AG04449 (cell line): ENCODE data around the gene ODF2L.

Experiments
- CTCF ChIA-PET: fragments of 350-600 bp; formaldehyde crosslinking; extraction: SDS; loops from one replicate; lab custom pipeline; 2021; ENCODE audit warnings: antibody characterized with exemption; lab: Yijun Ruan, JAX
- POLR2A ChIA-PET: fragments of 400-600, 350-600 bp; formaldehyde crosslinking; extraction: SDS; loops from one replicate; lab custom pipeline; 2020; ENCODE audit warnings: antibody characterized with exemption, inconsistent platforms; lab: Yijun Ruan, JAX
- DNase-seq: peaks from one replicate; pipeline ENCODE4 v3.0.0-alpha.2; 2010; ENCODE audit warnings: low read depth, low spot score
- H3K4me3 ChIP-seq: 2 replicates; pipeline ENCODE4 v1.5.1; 2011; ENCODE audit warnings: low read depth, mild to moderate bottlenecking, control low read depth, low read length
- CTCF ChIP-seq: IDR thresholded peaks from one replicate; pipeline ENCODE4 v1.5.1; 2011; ENCODE audit warnings: mild to moderate bottlenecking, moderate library complexity, low read length, control low read depth, inconsistent platforms; ENCODE audit not compliant: insufficient read depth; ENCODE audit errors: missing control alignments

Gene ODF2L

GRCh38 chr1:86421601-86422280 is 25.6 kb upstream of the ODF2L start:
- ChIA-PET POLR2A (no interaction called here), CTCF (interaction anchor here (0.8 kb wide), 1 partner anchor 52 kb away, joined by 3 read pairs; no protein-coding TSS in a partner anchor)
- no peak for DNase-seq
- H3K4me3 ChIP-seq = no peak overlapping the region
- no peak for TF ChIP-seq CTCF

- no peak overlapping the region for H3K4me3 ChIP-seq
- ChIA-PET CTCF (interaction anchor here (0.9 to 1.3 kb wide), 4 partner anchors 54 to 88 kb away, joined by 3 to 4 read pairs (median 4); no protein-coding TSS in a partner anchor), POLR2A (no interaction called here)
- DNase-seq = no peak
- TF ChIP-seq CTCF = peak; percentile 49
These were observed 23.3 kb upstream of the ODF2L start for GRCh38 chr1:86419277-86419903.

GRCh38 chr1:86416343-86416742 is 20.2 kb upstream of the ODF2L start:
- POLR2A ChIA-PET = no interaction called here
- TF ChIP-seq CTCF = no peak
- CTCF ChIA-PET = interaction anchor here (3.2 kb wide), 1 partner anchor 9 kb away, joined by 13 read pairs; the partner anchor contains the start of gene CLCA2
- no peak overlapping the region for H3K4me3 ChIP-seq
- DNase-seq = no peak

GRCh38 chr1:86410879-86411278 is 14.8 kb upstream of the ODF2L start:
- no peak for DNase-seq
- H3K4me3 ChIP-seq = no peak overlapping the region
- TF ChIP-seq CTCF = no peak
- POLR2A ChIA-PET = no interaction called here
- CTCF ChIA-PET = interaction anchor here (1.1 to 1.6 kb wide), 2 partner anchors 15 to 97 kb away, joined by 3 to 5 read pairs; no protein-coding TSS in a partner anchor

- no peak overlapping the region for H3K4me3 ChIP-seq
- ChIA-PET CTCF (interaction anchor here (0.9 to 1.2 kb wide), 3 partner anchors 11 to 99 kb away, joined by 3 read pairs; partner anchors contain the start of gene ODF2L), POLR2A (no interaction called here)
- no peak for TF ChIP-seq CTCF
- no peak for DNase-seq
These were observed 13.4 kb upstream of the ODF2L start for GRCh38 chr1:86409416-86410021.
